OCI-LY7 (cell line): ENCODE results near the gene ARHGAP23. TPM values are rescaled to one million over a fixed set of nuclear protein-coding genes. Genes with fewer than 3 reads are reported as not detected.

Source experiments
- BruUV-seq: library from RNA; stranded (reverse); fragments of 400-500 nt; replicated peaks from 2 replicates; lab custom pipeline; 2021; lab: Mats Ljungman, UMichigan
- CTCF ChIA-PET: fragments of 300-600 bp; sonication (Branson Sonifier 250); formaldehyde crosslinking; loops from one replicate; lab custom pipeline; 2022; ENCODE audit warnings: antibody characterized with exemption; ENCODE audit not compliant: unreplicated experiment; lab: Charles Lee
- POLR2A ChIA-PET: fragments of 300-600 bp; sonication (Branson Sonifier 250); formaldehyde crosslinking; loops from one replicate; lab custom pipeline; 2022; ENCODE audit warnings: antibody characterized with exemption; lab: Charles Lee
- DNase-seq: peaks from one replicate; pipeline ENCODE4 v3.0.0-alpha.2; 2015; ENCODE audit warnings: low spot score
- H2AFZ ChIP-seq: fragments of 200-600 bp; sonication (generic), shearing (Covaris generic); 2 replicates; pipeline ENCODE4 v1.6.1; 2014; ENCODE audit warnings: mild to moderate bottlenecking, antibody characterized with exemption, low read length, moderate library complexity
- H3K27ac ChIP-seq: fragments of 200-600 bp; sonication (generic); 2 replicates; pipeline ENCODE4 v1.5.1; 2014; ENCODE audit warnings: mixed run types, low read depth, mild to moderate bottlenecking, moderate library complexity, low read length, inconsistent platforms; ENCODE audit not compliant: poor library complexity, severe bottlenecking
- H3K36me3 ChIP-seq: fragments of 200-600 bp; sonication (generic); 2 replicates; pipeline ENCODE4 v1.6.1; 2014; ENCODE audit warnings: mild to moderate bottlenecking, antibody characterized with exemption, low read length, moderate library complexity, mixed read lengths; ENCODE audit not compliant: insufficient read depth
- H3K4me1 ChIP-seq: fragments of 200-600 bp; sonication (generic); 2 replicates; pipeline ENCODE4 v1.5.1; 2014; ENCODE audit warnings: mild to moderate bottlenecking, low read length; ENCODE audit not compliant: insufficient read depth, poor library complexity, severe bottlenecking
- H3K4me2 ChIP-seq: fragments of 200-600 bp; sonication (generic); 2 replicates; pipeline ENCODE4 v1.6.1; 2014; ENCODE audit warnings: mild to moderate bottlenecking, low read length
- H3K4me3 ChIP-seq: fragments of 200-600 bp; sonication (generic); 2 replicates; pipeline ENCODE4 v1.5.1; 2014; ENCODE audit warnings: mild to moderate bottlenecking, low read depth, low read length; ENCODE audit not compliant: poor library complexity, severe bottlenecking
- H3K79me2 ChIP-seq: fragments of 200-600 bp; sonication (generic); 2 replicates; pipeline ENCODE4 v1.6.1; 2016; ENCODE audit warnings: low read depth, mild to moderate bottlenecking, low read length, moderate library complexity, mixed read lengths; ENCODE audit not compliant: insufficient read depth
- H3K9me2 ChIP-seq: fragments of 200-600 bp; sonication (generic); 2 replicates; pipeline ENCODE4 v1.6.1; 2016; ENCODE audit warnings: mild to moderate bottlenecking, low read length, mixed read lengths; ENCODE audit not compliant: insufficient read depth
- H3K9me3 ChIP-seq: fragments of 200-600 bp; sonication (generic); 2 replicates; pipeline ENCODE4 v1.6.1; 2014; ENCODE audit warnings: mild to moderate bottlenecking, mixed run types, low read length, mixed read lengths
- H4K20me1 ChIP-seq: fragments of 200-600 bp; sonication (generic); 2 replicates; pipeline ENCODE4 v1.6.1; 2014; ENCODE audit warnings: mild to moderate bottlenecking, antibody characterized with exemption, low read length, moderate library complexity, mixed read lengths; ENCODE audit not compliant: insufficient read depth
- CTCF ChIP-seq: fragments of 200-600 bp; sonication (generic); conservative IDR thresholded peaks from 2 replicates; pipeline ENCODE4 v1.5.1; 2014; ENCODE audit warnings: mild to moderate bottlenecking, antibody characterized with exemption, low read length, moderate library complexity, mixed read lengths
- EZH2phosphoT487 ChIP-seq: fragments of 200-600 bp; sonication (generic); IDR thresholded peaks from 2 replicates; pipeline ENCODE4 v1.6.1; 2018; ENCODE audit warnings: low read depth, borderline replicate concordance, mild to moderate bottlenecking, mixed run types, antibody characterized with exemption, low read length, moderate library complexity, mixed read lengths
- intact Hi-C: fragments of 100-400 bp; cut with micrococcal nuclease; formaldehyde crosslinking; loops from one replicate; pipeline ENCODE4 v1.10.0; 2022; ENCODE audit not compliant: unreplicated experiment
- total RNA-seq, 2 experiments: library from RNA; depleted of rRNA in 1 of 2; stranded (reverse); fragments of >200 nt in 1 of 2; shearing (Covaris generic) in 1 of 2; gene quantifications; 2 replicates each; pipeline ENCODE4 v1.2.3, GENCODE V29; 2014 to 2022

ARHGAP23 gene
- total RNA-seq, 2 experiments from 2014 or later, result 16.3 to 18.6 TPM

GRCh38 chr17:38448208-38448771, 20.0 kb downstream of the ARHGAP23 start:
- no peak for DNase-seq
- POLR2A ChIA-PET, result no interaction called here
- no TSS peak for BruUV-seq
- Histone ChIP-seq H2AFZ (no peak overlapping the region), H3K9me3 (no peaks in the 10 kb centered on the region), H3K9me2 (no peaks in the 10 kb centered on the region), H3K4me1 (peaks cover 35% of the 10 kb centered on the region), H3K4me2 (no peak overlapping the region), H3K36me3 (no peaks in the 10 kb centered on the region), H3K27ac (no peak overlapping the region), H3K79me2 (no peaks in the 10 kb centered on the region), H4K20me1 (no peaks in the 10 kb centered on the region), H3K4me3 (no peak overlapping the region)
- intact Hi-C loops, result no loop called here
- TF ChIP-seq CTCF, result no peak
- TF ChIP-seq EZH2phosphoT487, result no peak
- CTCF ChIA-PET, result no interaction called here

- ChIA-PET POLR2A (interaction anchor here (1.1 kb wide), 1 partner anchor 8 kb away, joined by 3 read pairs; no protein-coding TSS in a partner anchor), CTCF (no interaction called here)
- peaks cover 24% of the 10 kb centered on the region for H3K4me1 ChIP-seq
- intact Hi-C loops, result no loop called here
- H3K79me2 ChIP-seq, result no peaks in the 10 kb centered on the region
- no peak overlapping the region for H3K4me2 ChIP-seq
- H3K27ac ChIP-seq, result no peak overlapping the region
- no peaks in the 10 kb centered on the region for H4K20me1 ChIP-seq
- H3K36me3 ChIP-seq, result no peaks in the 10 kb centered on the region
- no peak for DNase-seq
- no peak overlapping the region for H3K4me3 ChIP-seq
- BruUV-seq, result no TSS peak
- no peak for TF ChIP-seq CTCF
- H3K9me2 ChIP-seq, result no peaks in the 10 kb centered on the region
- H2AFZ ChIP-seq, result no peak overlapping the region
- H3K9me3 ChIP-seq, result no peaks in the 10 kb centered on the region
Measured at GRCh38 chr17:38449364-38449763, 21.1 kb downstream of the ARHGAP23 start.

- H4K20me1 ChIP-seq, result no peaks in the 10 kb centered on the region
- ChIA-PET CTCF (no interaction called here), POLR2A (interaction anchor here (0.6 to 1.1 kb wide), 2 partner anchors 9 to 126 kb away, joined by 3 to 4 read pairs; no protein-coding TSS in a partner anchor)
- H3K27ac ChIP-seq, result no peak overlapping the region
- H3K4me1 ChIP-seq, result peaks cover 28% of the 10 kb centered on the region
- peak overlapping the region; percentile 30 for H3K4me2 ChIP-seq
- BruUV-seq, result no TSS peak
- TF ChIP-seq CTCF (no peak), EZH2phosphoT487 (no peak)
- H2AFZ ChIP-seq, result no peak overlapping the region
- no peaks in the 10 kb centered on the region for H3K9me3 ChIP-seq
- no peak overlapping the region for H3K4me3 ChIP-seq
- H3K36me3 ChIP-seq, result no peaks in the 10 kb centered on the region
- no peaks in the 10 kb centered on the region for H3K9me2 ChIP-seq
- intact Hi-C loops, result no loop called here
- no peak for DNase-seq
- no peaks in the 10 kb centered on the region for H3K79me2 ChIP-seq
Measured at GRCh38 chr17:38450557-38451029, 22.3 kb downstream of the ARHGAP23 start.
